Fibroblast of villous mesenchyme (primary cell): ENCODE data around the gene SLC1A5. TPM values are rescaled to one million over a fixed set of nuclear protein-coding genes. Genes with fewer than 3 reads are reported as not detected.
"Not testable (repeated sequence)": the region's sequence is repeated elsewhere in the genome, so short reads cannot be mapped to it uniquely, and the experiment has no call there.

Experiments
- DNase-seq: peaks from one replicate; pipeline ENCODE4 v3.0.0-alpha.2; 2010; ENCODE audit warnings: low read depth
- H3K4me3 ChIP-seq: 2 replicates; pipeline ENCODE4 v1.5.1; 2011; ENCODE audit warnings: low read depth, mild to moderate bottlenecking, low read length
- CTCF ChIP-seq: IDR thresholded peaks from 2 replicates; pipeline ENCODE4 v1.5.1; 2012; ENCODE audit warnings: low read depth, mild to moderate bottlenecking, low read length; ENCODE audit not compliant: insufficient read depth
- total RNA-seq: library from RNA; depleted of rRNA; stranded (reverse); fragments of >200 nt; gene quantifications from 2 replicates; pipeline ENCODE4 v1.2.3, GENCODE V29; 2012

SLC1A5 gene
- total RNA-seq, 1 donor: 196 TPM

- DNase-seq: peak; percentile 33
These were observed 36.7 kb upstream of the SLC1A5 start for GRCh38 chr19:46824890-46825730.

GRCh38 chr19:46823049-46823448 is 34.7 kb upstream of the SLC1A5 start:
- peak; percentile 30 for DNase-seq
- no peak for TF ChIP-seq CTCF
- no peak overlapping the region for H3K4me3 ChIP-seq

More at GRCh38 chr19:46824890-46825730, 36.7 kb upstream of the SLC1A5 start:
- TF ChIP-seq CTCF: peak; percentile 6
- no peak overlapping the region for H3K4me3 ChIP-seq

- not testable (repeated sequence) for DNase-seq, H3K4me3 ChIP-seq
These were observed 34.0 kb upstream of the SLC1A5 start for GRCh38 chr19:46822410-46822787.

GRCh38 chr19:46821512-46822409 is 33.4 kb upstream of the SLC1A5 start:
- no peak for DNase-seq
- H3K4me3 ChIP-seq: no peak overlapping the region
- TF ChIP-seq CTCF: no peak

- no peak overlapping the region for H3K4me3 ChIP-seq
- peak; percentile 28 for DNase-seq
- TF ChIP-seq CTCF: no peak
These were observed 30.4 kb upstream of the SLC1A5 start for GRCh38 chr19:46818812-46819211.

GRCh38 chr19:46815833-46816627 is 27.6 kb upstream of the SLC1A5 start:
- TF ChIP-seq CTCF: no peak
- no peak for DNase-seq

GRCh38 chr19:46813839-46814358 is 25.5 kb upstream of the SLC1A5 start:
- peak; percentile 90 for DNase-seq
- no peak for TF ChIP-seq CTCF
- no peak overlapping the region for H3K4me3 ChIP-seq

More at GRCh38 chr19:46815833-46816627, 27.6 kb upstream of the SLC1A5 start:
- no peak overlapping the region for H3K4me3 ChIP-seq
